NCI-H146 treated with DMSO at 0.1 percent for 48 hours (cell line): ENCODE measurements around the gene RNPC3.

ENCODE experiments used
- DNase-seq: peaks from one replicate; lab custom pipeline; 2025; ENCODE audit not compliant: unreplicated experiment; lab: John Stamatoyannopoulos, UW

Gene RNPC3, protein sequence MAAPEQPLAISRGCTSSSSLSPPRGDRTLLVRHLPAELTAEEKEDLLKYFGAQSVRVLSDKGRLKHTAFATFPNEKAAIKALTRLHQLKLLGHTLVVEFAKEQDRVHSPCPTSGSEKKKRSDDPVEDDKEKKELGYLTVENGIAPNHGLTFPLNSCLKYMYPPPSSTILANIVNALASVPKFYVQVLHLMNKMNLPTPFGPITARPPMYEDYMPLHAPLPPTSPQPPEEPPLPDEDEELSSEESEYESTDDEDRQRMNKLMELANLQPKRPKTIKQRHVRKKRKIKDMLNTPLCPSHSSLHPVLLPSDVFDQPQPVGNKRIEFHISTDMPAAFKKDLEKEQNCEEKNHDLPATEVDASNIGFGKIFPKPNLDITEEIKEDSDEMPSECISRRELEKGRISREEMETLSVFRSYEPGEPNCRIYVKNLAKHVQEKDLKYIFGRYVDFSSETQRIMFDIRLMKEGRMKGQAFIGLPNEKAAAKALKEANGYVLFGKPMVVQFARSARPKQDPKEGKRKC

DNA sequence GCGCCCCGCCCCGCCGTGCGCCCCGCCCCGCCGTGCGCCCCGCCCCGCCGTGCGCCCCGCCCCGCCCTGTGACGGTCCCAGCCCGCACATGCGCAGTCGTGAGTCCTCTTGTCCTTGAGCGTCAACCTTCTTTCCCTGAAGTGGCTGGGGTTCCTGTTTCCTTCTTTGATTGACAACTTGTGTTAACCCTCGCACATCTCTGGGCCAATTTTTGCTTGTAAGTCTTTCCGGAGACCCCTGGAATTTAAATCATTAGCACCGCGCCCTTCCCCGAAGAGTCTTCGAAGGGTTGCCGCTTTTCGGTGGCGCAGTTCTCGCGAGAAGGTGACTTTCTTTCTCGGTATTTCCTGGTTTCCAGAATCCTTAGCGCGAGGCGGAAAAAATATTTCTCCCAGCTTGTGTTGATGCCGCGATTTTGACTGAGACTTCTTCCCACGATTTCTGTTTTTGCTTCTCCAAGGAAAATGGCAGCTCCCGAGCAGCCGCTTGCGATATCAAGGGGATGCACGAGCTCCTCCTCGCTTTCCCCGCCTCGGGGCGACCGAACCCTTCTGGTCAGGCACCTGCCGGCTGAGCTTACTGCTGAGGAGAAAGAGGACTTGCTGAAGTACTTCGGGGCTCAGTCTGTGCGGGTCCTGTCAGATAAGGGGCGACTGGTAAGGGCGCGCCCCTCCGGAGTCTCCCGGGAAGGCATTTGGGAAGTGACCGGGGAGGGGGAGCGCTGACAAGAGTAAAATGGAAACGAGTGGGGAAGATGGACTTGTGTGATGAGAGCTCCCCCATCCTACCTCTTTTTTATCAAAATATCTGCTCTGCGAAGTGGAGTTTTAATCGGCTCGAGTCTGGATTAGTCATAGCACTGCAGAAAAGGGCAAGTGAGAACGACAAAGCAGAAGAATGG, at the start of gene RNPC3:
Gene RNPC3 (plus strand): TSS at position 93 of the 901 bp plus-strand sequence. CDS start 372 bp downstream, at position 465.
- peak; percentile 78 for DNase-seq

DNA sequence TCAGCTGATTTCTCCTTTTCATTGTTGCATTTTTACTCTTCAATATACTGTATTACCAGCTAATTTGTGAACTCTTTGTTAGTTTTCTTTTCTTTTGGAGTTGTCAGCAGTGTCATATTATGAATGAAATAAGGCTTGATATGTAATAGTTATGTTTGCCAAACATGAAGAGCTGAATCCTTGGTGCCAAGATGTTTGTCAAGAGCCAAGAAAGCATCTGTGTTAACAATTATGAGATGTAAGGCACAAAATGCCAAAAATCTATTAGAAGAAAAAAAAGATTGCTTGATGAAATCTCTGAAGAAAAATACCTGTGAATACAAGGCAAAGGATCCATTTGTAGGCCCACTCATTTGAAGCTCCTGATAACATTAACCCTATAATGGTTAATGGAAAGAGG, 48.4 kb upstream of the RNPC3 start:
- DNase-seq: no peak

DNA sequence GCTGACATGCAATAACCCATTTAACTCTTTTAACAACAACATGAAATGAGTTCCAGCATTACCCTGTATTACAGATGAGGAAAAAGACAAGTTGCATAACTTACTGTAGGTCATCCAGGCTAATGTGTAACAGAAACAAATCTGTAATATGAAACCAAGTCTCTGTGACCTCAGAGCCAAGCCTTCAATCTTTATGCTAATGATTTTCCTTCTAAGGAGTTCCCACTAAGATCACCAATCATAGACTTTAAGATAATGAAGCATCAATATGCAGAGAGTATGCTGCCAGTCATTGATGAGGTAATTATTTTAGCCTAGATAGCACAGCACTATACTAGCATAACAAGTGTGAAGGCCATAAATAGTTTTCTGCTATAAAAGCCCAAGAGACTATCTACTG, 35.6 kb upstream of the RNPC3 start:
- no peak for DNase-seq

DNA sequence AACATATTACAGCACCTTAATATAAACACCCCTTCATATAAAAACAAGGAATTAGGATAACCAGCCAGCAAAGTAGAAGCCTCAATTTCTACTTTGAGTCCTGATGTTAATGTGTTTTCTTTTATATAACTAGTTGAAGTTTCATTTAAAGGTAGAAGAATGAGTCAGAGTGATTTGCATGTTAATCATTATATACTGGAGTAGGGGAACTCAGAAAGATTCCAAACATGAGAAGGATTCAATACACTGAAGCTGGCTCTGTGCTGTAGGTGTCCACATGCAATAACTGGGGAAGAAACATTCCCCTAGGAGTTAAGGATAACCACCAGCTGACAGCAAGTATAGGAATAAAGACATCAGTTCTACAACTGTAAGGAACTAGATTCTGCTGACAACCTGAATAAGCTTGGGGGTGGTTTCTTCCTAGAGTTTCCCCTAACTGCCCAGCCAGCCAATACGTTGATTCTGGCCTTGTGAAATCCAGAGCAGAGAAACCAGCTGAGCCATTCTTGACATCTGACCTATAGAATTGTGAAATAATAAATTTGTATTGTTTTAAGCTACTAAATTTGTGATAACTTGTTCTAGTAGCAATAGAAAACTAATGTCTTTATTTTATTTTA, 33.4 kb upstream of the RNPC3 start:
- DNase-seq: no peak

DNA sequence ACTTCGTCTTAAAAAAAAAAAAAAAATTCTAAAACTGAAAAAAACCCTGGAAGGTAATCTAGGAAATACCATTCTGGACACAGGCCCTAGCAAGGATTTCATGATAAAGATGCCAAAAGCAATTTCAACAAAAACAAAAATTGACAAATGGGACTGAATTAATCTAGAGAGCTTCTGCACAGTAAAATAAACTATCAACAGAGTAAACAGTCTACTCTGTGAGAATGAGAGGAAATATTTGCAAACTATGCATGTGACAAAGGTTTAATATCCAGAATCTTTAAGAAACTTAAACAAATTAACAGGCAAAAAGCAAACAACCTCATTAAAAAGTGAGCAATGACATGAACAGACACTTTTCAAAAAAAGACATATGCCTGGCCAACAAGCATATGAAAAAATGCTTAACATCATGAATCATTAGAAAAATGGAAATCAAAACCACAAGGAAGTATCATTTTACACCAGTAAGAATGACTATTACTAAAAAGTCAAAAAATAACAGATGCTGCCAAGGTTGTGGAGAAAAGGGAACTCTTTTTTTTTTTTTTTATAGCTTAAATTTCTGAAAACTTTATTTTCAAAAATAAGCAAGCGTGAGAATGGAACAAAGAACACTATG, 29.4 kb upstream of the RNPC3 start:
- no peak for DNase-seq

DNA sequence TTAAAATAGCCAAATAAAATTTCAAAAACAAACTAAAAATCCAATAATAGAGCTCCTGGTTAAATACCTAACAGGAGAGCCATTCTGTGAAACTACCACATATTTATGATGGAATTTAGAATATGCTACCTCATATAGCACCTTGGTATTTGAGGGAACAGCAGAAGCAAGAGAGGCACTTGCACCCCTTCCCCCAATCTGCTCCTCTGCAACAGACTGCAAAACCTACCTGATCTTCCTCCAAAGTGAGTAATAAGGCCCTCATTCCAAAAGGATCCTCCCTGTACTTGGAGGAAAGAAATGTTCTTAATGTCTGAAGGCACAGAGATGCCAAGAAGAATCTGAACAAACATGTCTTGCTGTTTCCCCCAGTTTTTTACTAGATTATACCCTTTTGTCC, 28.1 kb upstream of the RNPC3 start:
- DNase-seq: no peak

DNA sequence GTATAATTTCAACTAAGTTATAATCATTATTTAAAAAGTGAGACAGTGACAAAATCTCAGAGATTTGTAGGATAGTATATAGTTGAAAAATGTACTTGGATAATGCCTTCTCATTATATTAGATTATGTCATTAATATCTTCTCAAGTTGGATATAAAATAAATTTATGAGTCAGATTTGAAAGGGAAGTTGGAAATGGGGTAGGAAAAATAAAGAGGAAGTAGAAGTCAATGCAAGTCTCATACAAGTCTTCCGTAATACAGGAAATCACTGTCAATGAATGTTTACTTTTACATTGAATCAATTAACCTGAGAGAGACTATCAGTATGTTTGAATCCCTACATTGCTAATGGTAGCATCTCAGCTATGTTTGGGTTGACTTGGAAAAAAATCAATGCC, 16.2 kb upstream of the RNPC3 start:
- no peak for DNase-seq

DNA sequence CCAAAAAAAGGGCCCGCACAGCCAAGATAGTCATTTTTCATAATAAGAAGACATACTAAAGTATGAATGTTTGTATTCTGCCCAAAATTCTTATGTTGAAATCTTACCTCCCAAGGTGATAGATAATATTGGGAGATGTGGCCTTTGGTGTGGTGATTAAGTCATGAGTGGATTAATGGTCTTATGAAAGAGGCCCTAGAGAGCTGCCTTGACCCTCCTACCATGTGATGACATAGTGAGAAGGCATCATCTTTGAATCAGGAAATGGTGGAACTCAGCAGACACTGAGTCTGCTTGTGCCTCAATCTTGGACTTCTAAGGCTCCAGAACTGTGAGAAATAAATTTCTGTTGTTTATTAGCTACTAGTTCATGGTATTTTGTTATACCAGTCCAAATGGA, 11.8 kb upstream of the RNPC3 start:
- no peak for DNase-seq

DNA sequence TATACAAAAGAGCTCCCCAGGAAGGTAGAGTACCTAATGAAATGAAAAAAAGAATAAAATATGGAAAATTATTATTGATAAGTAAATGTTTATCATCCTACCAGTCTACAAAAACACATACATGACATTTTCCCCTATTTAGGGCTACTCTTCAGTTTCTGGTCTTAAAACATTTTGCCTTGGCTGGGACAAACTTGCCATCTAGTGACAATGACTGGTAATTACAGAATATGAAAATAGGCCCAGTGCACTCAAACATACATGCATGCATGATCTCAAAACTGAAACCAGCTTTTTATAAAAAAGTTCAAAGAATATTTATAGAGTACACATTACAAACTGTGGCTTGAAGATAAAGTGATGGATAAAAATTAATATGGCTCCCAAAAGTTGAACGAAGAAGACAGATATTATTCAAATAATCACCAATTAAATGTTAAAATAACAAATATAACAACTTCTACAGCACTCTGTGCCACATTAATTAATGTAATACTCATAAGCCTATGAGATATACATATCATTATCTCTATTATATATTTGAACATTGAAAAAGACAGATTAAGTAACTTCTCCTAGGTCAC, 10.5 kb upstream of the RNPC3 start:
- peak; percentile 21 for DNase-seq

DNA sequence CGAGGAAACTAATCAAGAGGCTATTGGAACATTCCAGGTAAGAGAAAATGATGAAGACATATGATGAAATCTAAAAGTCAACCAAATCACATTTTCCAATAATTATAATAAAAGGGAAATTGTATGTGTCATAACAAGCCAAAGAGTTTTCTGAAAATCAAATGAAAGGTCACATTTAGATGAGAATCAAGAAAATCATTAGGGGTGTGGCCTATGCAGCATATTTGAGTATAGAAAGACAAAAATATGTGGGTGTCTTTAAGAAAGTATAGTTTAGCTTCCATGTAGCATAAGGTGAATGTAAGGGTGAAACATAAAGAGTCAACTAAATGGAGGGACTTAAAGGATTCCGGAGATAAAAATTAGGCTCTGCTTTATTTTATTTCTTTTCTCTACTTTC, 9.2 kb upstream of the RNPC3 start:
- DNase-seq: no peak

DNA sequence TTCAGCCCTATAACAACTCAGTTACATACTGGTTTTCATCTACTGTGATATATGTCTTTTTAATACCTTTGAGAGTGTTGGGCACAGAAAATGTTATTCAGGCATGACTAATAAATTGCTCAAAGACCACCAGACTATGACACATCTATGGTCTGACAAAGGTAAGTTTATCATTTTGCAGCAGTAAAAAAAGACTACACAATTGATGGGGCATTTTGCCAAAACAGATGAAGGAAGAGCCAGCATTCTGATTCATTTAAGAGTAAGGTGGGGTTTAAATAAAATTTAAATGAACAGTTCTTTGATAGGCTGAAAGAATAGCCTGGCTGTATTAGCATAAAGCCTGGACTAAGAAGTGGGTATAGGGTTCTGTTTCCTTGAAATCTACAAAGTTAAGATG, 8.8 kb upstream of the RNPC3 start:
- DNase-seq: no peak

DNA sequence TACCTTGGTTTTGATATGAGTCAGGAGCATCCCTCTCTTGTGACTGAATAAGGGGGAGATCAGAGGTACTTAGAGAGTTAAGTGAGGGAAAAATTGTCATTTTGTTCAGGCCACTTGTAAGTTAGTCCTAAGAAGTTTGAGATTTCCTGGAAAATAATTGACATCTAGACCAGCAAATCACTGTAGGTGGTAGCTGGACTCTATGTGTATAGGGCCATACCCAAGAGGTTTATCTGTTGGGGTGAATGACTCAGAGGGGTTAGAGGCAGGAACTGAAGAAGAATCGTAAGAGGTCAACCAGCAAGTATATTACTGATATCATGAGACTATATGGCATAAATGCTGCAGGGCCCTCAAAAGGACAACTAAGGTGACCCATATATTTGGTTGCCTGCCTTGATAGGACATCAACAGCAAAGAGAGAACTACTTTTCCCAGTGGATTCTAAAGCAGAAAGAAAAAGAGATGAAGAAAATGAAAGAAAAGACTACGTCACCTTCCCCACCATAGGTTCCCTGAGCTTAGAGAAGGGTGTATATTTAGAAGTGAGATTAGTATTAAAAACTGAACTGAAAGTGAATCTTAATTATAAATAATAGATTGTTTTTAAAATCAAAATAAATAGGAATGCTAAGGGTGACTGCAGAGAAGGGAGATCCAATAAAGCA, 8.0 kb upstream of the RNPC3 start:
- DNase-seq: no peak

DNA sequence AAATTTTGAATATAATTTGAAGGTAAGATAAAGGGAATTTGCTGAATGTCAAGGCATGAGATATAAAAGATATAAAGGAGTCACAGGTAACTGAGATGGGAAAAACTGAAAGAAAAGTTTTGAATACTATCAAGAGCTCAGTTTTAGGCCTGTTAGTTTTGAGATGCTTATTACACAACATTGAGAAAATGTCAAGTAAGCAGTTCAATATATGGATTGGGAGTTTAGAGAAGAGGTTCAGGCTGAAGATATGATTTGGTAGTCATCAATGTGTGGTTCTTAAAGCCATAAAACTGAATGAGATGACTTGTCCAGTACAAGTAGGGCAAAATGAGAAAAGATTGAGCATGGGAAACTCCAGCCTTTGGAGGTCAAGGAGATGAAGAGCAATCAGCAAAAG, 4.7 kb upstream of the RNPC3 start:
- DNase-seq: no peak

DNA sequence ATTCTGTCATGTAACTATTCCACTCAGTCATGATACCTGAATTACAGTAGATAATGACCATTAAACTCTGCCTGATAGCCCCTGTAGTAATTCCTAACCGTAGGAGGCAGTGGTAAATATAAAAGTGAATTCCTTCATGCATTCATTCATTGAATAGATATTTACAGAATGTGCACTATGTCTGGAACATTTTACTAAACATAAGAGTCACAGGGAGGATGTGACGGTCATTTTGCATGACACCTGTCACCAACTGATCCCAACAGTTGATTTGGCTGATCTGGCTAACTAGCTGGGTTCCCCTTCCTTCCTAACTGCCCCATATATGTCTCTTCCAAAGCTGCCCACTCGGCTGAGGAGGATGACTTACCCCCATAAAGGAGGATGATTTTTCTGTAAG, 2.2 kb upstream of the RNPC3 start:
- no peak for DNase-seq

DNA sequence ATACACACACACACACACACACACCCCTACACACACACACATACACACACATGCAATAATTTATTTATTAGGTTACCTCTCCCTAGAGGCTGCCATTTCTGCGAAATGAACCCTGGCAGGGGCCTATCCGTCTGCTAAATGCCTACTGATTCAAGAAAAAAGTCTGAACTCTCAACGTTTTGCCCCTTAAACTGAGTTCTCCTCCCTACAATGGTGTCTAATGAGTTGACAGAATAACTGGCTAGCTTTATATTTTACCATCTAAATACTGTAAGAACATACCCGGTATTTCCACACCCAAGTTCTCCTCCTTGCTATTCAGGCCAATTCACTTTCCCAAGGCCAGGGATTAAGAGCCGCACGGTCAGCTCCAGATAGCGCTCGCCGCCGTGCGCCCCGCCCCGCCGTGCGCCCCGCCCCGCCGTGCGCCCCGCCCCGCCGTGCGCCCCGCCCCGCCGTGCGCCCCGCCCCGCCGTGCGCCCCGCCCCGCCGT, 339 bp upstream of the RNPC3 start:
- DNase-seq: peak; percentile 24

DNA sequence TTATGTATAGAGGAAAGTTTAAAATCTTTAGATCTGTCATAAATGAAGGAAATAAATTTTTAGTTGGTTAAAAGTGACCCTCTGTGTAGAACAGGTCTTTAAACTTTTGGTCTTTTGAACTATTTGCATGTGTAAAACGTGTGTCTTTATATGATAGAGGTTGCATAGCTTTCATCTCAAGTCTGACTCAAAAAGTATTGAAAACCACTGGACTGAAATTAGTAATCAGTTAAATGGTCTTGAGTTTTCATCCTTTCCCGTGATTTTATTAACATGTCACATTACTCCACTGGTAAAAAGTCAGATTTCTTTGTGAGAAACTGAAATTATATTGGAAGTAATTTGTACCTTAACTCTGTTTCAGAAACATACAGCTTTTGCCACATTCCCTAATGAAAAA, 1.8 kb downstream of the RNPC3 start:
- no peak for DNase-seq

DNA sequence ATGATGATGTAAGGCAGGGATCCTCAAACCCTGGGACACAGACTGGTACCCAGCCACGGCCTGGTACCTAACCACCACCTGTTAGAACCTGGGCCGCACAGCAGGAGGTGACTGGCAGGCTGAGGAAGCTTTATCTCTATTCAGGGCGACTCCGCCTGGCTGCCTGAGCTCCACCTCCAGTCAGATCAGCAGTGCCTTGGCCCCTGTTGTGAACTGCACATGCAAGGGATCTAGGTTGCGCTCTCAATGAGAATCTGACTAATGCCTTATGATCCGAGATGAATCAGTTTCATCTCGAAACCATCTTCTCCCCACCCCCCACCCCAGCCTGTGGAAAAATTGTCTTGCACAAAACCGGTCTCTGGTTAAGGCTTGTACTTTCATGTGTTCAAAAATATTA, 4.2 kb downstream of the RNPC3 start:
- DNase-seq: no peak

DNA sequence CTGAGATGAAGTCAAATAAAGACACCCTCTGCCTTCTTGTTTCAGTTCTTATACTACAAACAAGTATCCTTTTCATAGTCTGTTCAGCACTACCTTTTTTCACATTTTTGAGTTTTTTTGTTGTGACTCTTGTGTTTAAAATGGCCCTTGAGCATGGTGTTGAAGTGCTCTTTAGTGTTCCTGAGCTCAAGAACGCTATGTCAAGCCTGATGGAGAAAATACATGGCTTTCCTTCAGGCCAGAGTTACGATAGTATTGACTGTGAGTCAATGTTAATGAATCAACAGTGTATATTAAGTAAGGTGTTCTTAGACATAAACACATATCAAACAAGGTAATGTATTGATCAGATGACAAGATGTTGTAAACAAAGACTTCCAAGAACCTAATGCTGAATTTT, 12.7 kb downstream of the RNPC3 start:
- DNase-seq: no peak

DNA sequence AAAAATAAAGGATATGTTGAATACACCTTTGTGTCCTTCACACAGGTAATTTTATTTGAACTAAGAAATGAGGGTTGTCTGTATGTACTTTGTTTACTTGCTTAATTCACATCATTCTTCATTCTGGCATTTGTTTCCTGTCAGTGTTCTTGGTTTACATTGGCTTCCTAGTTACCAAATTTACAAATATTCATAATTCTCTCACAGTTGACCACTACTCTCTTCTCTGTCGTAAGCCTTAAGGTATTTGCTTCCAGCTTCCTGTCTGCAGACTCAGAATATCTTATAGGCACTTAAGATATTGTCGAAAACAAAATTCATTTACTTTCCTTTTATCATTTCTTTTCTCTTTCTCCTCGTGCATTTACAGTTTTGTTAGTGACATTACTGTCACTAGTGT, 15.9 kb downstream of the RNPC3 start:
- no peak for DNase-seq

DNA sequence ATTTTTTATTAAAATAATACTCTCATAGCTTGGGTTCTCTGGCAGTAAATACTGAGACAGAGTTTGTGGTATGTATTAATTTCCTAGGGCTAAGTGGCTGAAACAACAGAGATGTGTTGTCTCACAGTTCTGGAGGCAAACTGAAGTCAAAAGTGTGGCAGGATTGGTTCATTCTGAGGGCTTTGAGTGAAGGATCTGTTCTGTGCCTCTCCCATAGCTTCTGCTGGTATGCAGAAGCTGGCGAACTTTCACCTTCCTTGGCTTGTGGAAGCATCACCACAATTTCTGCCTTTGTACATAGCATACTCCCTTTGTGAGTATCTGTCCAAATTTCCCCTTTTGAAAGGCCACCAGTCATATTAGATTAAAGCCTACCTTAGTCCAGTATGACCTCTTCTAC, 21.0 kb downstream of the RNPC3 start:
- DNase-seq: no peak
